HG02938 (cell line): ENCODE results near the gene RYR2.
"Not testable (repeated sequence)": the region's sequence is repeated elsewhere in the genome, so short reads cannot be mapped to it uniquely, and the experiment has no call there.

Experiments used
- ATAC-seq: cut with Tn5 transposase; IDR thresholded peaks from one replicate; pipeline ENCODE4 v1.9.1; 2021; ENCODE audit warnings: mild to moderate bottlenecking, moderate library complexity; ENCODE audit not compliant: unreplicated experiment

Gene RYR2

GRCh38 chr1:237763751-237764150 lies 721.8 kb downstream of the RYR2 start:
- ATAC-seq: no peak

- no peak for ATAC-seq
Measured at GRCh38 chr1:237769916-237770315, 727.9 kb downstream of the RYR2 start.

- no peak for ATAC-seq
Measured at GRCh38 chr1:237772009-237772408, 730.0 kb downstream of the RYR2 start.

- no peak for ATAC-seq
Measured at GRCh38 chr1:237774246-237774645, 732.3 kb downstream of the RYR2 start.

GRCh38 chr1:237779356-237779755 lies 737.4 kb downstream of the RYR2 start:
- ATAC-seq: no peak

GRCh38 chr1:237786066-237786719 lies 744.2 kb downstream of the RYR2 start:
- ATAC-seq: no peak

- no peak for ATAC-seq
Measured at GRCh38 chr1:237788069-237788468, 746.1 kb downstream of the RYR2 start.

GRCh38 chr1:237789619-237790018 lies 747.6 kb downstream of the RYR2 start:
- no peak for ATAC-seq

GRCh38 chr1:237791592-237791991 lies 749.6 kb downstream of the RYR2 start:
- no peak for ATAC-seq

- ATAC-seq: no peak
Measured at GRCh38 chr1:237792149-237792548, 750.2 kb downstream of the RYR2 start.

- ATAC-seq: no peak
Measured at GRCh38 chr1:237792726-237793125, 750.7 kb downstream of the RYR2 start.

- ATAC-seq: no peak
Measured at GRCh38 chr1:237794071-237794470, 752.1 kb downstream of the RYR2 start.

- ATAC-seq: no peak
Measured at GRCh38 chr1:237795558-237795957, 753.6 kb downstream of the RYR2 start.

- ATAC-seq: peak; percentile 82
Measured at GRCh38 chr1:237799762-237800474, 757.9 kb downstream of the RYR2 start.

- ATAC-seq: no peak
Measured at GRCh38 chr1:237804516-237804915, 762.5 kb downstream of the RYR2 start.

GRCh38 chr1:237809099-237809498 lies 767.1 kb downstream of the RYR2 start:
- ATAC-seq: no peak

GRCh38 chr1:237811633-237812032 lies 769.6 kb downstream of the RYR2 start:
- no peak for ATAC-seq

- no peak for ATAC-seq
Measured at GRCh38 chr1:237812061-237812460, 770.1 kb downstream of the RYR2 start.

GRCh38 chr1:237814319-237814924 lies 772.4 kb downstream of the RYR2 start:
- no peak for ATAC-seq

- ATAC-seq: no peak
Measured at GRCh38 chr1:237817277-237817676, 775.3 kb downstream of the RYR2 start.

GRCh38 chr1:237820634-237821033 lies 778.6 kb downstream of the RYR2 start:
- not testable (repeated sequence) for ATAC-seq

GRCh38 chr1:237832858-237833257 lies 790.9 kb downstream of the RYR2 start:
- ATAC-seq: no peak
